ENCODE measurements around the gene LBP. TPM values are rescaled to one million over a fixed set of nuclear protein-coding genes. Genes with fewer than 3 reads are reported as not detected.
"Not testable (repeated sequence)": the region's sequence is repeated elsewhere in the genome, so short reads cannot be mapped to it uniquely, and the experiment has no call there.

Gene LBP, protein sequence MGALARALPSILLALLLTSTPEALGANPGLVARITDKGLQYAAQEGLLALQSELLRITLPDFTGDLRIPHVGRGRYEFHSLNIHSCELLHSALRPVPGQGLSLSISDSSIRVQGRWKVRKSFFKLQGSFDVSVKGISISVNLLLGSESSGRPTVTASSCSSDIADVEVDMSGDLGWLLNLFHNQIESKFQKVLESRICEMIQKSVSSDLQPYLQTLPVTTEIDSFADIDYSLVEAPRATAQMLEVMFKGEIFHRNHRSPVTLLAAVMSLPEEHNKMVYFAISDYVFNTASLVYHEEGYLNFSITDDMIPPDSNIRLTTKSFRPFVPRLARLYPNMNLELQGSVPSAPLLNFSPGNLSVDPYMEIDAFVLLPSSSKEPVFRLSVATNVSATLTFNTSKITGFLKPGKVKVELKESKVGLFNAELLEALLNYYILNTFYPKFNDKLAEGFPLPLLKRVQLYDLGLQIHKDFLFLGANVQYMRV
- total RNA-seq (2014; rRNA removed; shearing (Covaris generic)): not detected in 2 replicates

DNA sequence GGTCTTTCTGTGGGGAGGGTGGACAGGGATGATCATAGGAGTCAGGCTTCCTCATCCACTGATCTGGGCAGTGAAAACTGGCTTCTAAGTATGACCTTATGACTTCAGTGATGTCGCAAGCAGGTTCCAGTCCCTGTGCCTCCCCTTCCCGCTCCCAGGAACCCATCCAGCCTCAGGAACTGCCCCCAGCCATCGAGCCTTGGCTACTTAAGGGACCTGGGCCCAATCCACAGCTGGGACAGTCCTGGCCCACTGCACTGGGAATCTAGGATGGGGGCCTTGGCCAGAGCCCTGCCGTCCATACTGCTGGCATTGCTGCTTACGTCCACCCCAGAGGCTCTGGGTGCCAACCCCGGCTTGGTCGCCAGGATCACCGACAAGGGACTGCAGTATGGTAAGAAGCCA is at the start of gene LBP:
Gene LBP, plus strand, starts transcription at position 236 of the 405 bp plus-strand sequence. Its CDS starts 35 bp downstream, at position 271.
- DNase-seq (ENCODE audit: low read depth): no peak

GRCh38 chr20:38297916-38298674 is 48.2 kb upstream of the LBP start:
- DNase-seq (ENCODE audit: low read depth): no peak

GRCh38 chr20:38298768-38299288 is 47.5 kb upstream of the LBP start:
- peak; percentile 74 for DNase-seq (ENCODE audit: low read depth)

GRCh38 chr20:38299963-38300362 is 46.3 kb upstream of the LBP start:
- no peak for DNase-seq (ENCODE audit: low read depth)

DNA sequence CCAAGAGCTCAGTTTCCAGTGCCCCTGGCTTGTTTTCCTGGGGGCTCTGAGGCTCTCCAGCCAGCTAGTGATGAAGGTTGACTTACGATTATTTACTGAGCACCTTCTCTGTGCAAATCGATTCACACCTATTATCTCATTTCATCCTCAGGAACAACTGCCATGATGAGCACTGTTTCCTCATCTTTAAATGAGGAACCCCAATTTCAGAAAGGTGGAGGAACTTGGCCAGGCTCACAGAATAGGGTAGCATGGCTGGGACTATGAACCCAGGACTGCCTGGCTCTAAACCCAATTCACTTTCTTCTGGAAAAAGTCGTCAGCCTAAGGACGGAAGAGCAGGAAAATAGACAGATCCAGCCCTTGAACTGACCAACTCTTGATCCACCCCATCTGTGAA is 45.8 kb upstream of the LBP start:
- DNase-seq (ENCODE audit: low read depth): no peak

DNA sequence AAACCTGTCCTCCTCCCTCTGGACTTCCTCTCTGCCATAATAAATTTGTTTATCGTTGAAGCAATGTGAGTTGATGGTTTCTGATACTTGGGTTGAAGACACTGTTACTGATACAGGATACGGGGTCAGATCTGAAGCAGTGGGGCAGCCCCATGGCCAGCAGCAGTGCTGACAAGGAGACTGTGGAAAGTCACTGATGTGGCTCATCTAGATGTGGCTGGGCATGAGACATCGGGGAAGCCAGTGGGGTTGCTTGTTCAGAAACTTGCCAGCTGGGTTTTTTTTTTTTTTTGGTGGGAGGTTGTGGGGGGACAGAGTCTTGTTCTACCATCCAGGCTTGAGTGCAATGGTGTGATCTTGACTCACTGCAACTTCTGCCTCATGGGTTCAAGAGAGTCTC is 45.0 kb upstream of the LBP start:
- DNase-seq (ENCODE audit: low read depth): no peak

DNA sequence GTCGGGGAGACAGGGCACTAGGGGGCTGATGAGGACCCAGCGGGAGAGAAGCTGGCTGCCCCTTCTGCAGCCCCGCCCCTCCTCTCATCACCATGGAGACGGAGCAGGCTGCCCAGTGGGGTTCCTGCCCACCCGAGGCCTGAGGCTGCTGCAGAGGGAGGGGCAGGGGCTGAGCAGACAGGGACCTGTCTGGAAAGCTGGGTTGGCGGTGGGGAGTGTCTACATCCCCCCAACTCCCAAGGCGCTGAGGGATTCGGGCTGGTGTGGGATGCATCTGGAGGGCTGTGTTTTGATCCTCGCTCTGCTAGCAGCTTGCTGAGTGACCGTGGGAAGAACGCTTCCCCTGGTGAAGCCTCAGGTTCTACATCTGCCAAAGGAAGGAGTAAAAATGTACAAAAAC is 43.5 kb upstream of the LBP start:
- no peak for DNase-seq (ENCODE audit: low read depth)

GRCh38 chr20:38303908-38304379 is 42.3 kb upstream of the LBP start, which contains the start of gene BPI:
TSS of gene BPI (plus strand) at chr20:38304156. CDS start at chr20:38304224, 68 bp downstream.
- DNase-seq (ENCODE audit: low read depth): peak; percentile 98

DNA sequence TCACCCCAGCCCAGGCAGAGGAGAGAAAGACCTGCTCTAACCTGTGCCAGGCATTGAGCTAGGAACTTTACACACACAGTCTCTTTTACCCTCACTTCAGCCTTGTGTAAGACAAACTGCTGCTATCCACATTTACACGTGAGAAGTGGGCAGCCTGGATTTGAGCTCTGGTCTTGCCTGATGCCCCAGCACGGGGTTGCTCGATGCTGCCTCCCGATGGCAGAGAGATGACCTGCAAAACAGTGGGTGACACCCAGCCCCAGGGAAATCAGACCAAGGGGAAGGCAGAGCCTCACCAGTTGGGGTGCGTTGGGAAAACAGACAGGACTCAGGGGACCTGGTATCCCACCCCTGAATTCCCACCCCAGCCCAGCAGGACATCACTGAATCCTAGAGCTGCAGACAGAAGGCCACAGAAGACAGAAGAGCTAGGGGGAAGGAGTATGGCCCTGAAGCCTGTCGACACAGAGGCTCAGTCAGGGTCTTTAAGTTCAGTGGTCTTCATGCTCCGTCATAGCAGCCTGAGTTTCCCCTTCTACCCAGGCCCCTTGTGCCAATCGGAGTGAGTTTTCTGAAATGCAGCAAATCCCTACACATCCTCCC is 41.3 kb upstream of the LBP start:
- DNase-seq (ENCODE audit: low read depth): peak; percentile 46

DNA sequence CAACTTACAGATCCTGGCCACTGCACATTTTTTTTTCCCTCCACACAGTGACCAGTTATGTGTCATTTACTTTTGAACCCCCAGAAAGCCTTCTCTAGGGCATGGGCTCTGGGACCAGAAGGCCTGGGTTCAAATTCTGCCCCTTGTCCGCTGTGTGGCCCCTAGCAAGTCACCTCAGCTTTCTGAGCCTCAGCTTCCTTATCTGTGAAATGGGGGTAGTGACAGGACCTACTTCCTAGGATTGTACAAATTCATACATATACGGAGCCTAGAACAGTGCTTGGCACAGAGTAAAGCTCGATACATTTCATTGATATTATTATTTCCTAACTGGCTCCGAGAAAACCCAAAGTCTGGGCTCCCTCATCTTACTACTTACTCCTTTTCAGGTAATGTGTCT is 40.7 kb upstream of the LBP start:
- DNase-seq (ENCODE audit: low read depth): no peak

GRCh38 chr20:38306379-38306778 is 39.9 kb upstream of the LBP start:
- no peak for DNase-seq (ENCODE audit: low read depth)

GRCh38 chr20:38307371-38308046 is 38.8 kb upstream of the LBP start:
- DNase-seq (ENCODE audit: low read depth): peak; percentile 97

GRCh38 chr20:38308047-38308438 is 38.2 kb upstream of the LBP start:
- DNase-seq (ENCODE audit: low read depth): no peak

- DNase-seq (ENCODE audit: low read depth): no peak
Observed at GRCh38 chr20:38308447-38308846, 37.8 kb upstream of the LBP start.

DNA sequence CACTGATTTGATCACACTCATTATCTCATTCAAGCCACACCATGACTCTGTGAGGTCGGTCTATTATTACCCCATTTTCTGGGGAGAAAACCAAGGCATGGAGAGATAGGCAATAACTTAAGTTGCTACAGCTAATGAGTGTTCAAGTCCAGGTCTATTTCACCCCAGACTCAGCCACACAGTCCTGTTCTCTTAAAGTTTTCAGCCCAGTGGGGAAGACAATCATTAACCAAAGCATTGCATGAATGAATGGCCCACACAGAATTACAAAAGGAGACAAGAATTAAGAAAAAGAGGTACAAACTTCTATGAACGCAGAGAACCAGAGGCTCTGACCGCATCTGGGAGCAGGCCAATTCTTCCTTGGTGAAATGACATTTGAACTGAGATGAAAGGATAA is 35.2 kb upstream of the LBP start:
- DNase-seq (ENCODE audit: low read depth): no peak

DNA sequence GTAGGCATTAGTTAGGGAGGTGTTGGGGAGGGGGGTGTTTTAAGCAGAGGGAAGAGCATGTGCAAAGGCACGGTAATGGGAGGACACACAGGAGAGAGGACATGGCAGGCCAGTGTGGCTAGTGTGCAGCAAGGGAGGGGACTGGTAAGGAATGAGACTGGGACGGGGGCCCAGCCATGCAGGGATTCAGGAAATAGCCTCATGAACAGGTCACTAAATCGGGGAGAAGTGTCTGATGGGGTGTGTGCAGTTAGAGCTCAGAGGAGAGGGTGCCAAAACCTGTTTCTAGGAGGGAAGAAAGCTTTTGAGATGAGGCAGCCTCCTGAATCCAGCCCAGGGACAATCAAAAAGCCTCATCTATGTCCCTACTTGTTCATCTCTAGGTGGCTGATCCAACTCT is 34.8 kb upstream of the LBP start:
- DNase-seq (ENCODE audit: low read depth): no peak

GRCh38 chr20:38313676-38314075 is 32.6 kb upstream of the LBP start:
- no peak for DNase-seq (ENCODE audit: low read depth)

DNA sequence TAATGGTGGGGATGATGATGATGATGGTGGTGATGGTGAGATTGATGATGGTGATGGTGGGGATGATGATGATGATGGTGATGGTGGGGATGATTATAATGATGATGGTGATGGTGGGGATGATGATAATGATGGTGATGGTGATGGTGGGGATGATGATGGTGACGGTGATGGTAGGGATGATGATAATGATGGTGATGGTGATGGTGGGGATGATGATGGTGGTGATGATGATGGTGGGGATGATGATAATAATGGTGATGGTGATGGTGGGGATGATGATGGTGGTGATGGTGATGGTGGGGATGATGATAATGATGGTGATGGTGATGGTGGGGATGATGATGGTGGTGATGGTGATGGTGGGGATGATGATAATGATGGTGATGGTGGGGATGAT is 31.9 kb upstream of the LBP start:
- DNase-seq (ENCODE audit: low read depth): not testable (repeated sequence)

- DNase-seq (ENCODE audit: low read depth): peak; percentile 82
Observed at GRCh38 chr20:38315290-38315966, 30.9 kb upstream of the LBP start.

- DNase-seq (ENCODE audit: low read depth): no peak
Observed at GRCh38 chr20:38316341-38316740, 29.9 kb upstream of the LBP start.

GRCh38 chr20:38317422-38317821 is 28.9 kb upstream of the LBP start:
- no peak for DNase-seq (ENCODE audit: low read depth)

Data from RPMI7951 (cell line).